ENCODE measurements around the gene ARFRP1.

DNA sequence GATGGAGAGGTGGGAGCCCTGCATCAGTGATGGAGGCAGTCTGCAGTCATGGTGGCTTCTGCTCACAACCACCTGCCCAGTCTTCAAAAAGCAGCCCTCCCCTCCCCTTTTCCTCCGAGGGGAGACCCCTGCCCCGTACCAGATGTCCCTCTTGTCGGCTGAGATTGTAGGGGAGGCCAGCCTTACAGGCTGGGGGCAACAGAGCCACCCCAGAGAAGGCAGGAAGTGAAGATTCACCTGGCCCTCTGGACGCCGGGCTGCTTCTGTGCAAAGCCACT lies 6.8 kb downstream of the ARFRP1 start:
- TF ChIP-seq, protein P1, sequence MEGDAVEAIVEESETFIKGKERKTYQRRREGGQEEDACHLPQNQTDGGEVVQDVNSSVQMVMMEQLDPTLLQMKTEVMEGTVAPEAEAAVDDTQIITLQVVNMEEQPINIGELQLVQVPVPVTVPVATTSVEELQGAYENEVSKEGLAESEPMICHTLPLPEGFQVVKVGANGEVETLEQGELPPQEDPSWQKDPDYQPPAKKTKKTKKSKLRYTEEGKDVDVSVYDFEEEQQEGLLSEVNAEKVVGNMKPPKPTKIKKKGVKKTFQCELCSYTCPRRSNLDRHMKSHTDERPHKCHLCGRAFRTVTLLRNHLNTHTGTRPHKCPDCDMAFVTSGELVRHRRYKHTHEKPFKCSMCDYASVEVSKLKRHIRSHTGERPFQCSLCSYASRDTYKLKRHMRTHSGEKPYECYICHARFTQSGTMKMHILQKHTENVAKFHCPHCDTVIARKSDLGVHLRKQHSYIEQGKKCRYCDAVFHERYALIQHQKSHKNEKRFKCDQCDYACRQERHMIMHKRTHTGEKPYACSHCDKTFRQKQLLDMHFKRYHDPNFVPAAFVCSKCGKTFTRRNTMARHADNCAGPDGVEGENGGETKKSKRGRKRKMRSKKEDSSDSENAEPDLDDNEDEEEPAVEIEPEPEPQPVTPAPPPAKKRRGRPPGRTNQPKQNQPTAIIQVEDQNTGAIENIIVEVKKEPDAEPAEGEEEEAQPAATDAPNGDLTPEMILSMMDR (IDR thresholded peaks at IDR 0.05), result no peak
- no peak for TF ChIP-seq POLR2A (IDR thresholded peaks at IDR 0.05)
